ENCODE results near the gene KCTD19.

KCTD19 gene

GRCh38 chr16:67349172-67349571 is 22.6 kb upstream of the KCTD19 start:
- Histone ChIP-seq H3K27me3 (replicated peaks; ENCODE audit: control insufficient read depth, insufficient read depth, low read length) (no peaks in the 10 kb centered on the region), H3K9me3 (ENCODE audit: control insufficient read depth, low read length) (no peaks in the 10 kb centered on the region), H3K4me3 (ENCODE audit: low read length) (no peak overlapping the region), H3K36me3 (ENCODE audit: control insufficient read depth, insufficient read depth, low read length, severe bottlenecking) (no peaks in the 10 kb centered on the region), H3K9ac (ENCODE audit: low read length) (no peak overlapping the region), H3K4me1 (ENCODE audit: control insufficient read depth, insufficient read depth, low read length) (no peaks in the 10 kb centered on the region)
- peak; percentile 54 for DNase-seq (ENCODE audit: low read depth)

- Histone ChIP-seq H3K9ac (ENCODE audit: low read length) (no peak overlapping the region), H3K27me3 (replicated peaks; ENCODE audit: control insufficient read depth, insufficient read depth, low read length) (no peaks in the 10 kb centered on the region), H3K4me3 (ENCODE audit: low read length) (no peak overlapping the region), H3K9me3 (ENCODE audit: control insufficient read depth, low read length) (no peaks in the 10 kb centered on the region), H3K36me3 (ENCODE audit: control insufficient read depth, insufficient read depth, low read length, severe bottlenecking) (no peaks in the 10 kb centered on the region), H3K4me1 (ENCODE audit: control insufficient read depth, insufficient read depth, low read length) (no peaks in the 10 kb centered on the region)
- no peak for DNase-seq (ENCODE audit: low read depth)
Measured at GRCh38 chr16:67346341-67346740, 19.8 kb upstream of the KCTD19 start.

GRCh38 chr16:67345401-67345800 is 18.9 kb upstream of the KCTD19 start:
- H3K27me3 ChIP-seq (replicated peaks; ENCODE audit: control insufficient read depth, insufficient read depth, low read length), result no peaks in the 10 kb centered on the region
- no peak for DNase-seq (ENCODE audit: low read depth)
- H3K9me3 ChIP-seq (ENCODE audit: control insufficient read depth, low read length), result no peaks in the 10 kb centered on the region
- H3K4me1 ChIP-seq (ENCODE audit: control insufficient read depth, insufficient read depth, low read length), result no peaks in the 10 kb centered on the region
- H3K9ac ChIP-seq (ENCODE audit: low read length), result no peak overlapping the region
- no peaks in the 10 kb centered on the region for H3K36me3 ChIP-seq (ENCODE audit: control insufficient read depth, insufficient read depth, low read length, severe bottlenecking)
- no peak overlapping the region for H3K4me3 ChIP-seq (ENCODE audit: low read length)

DNA sequence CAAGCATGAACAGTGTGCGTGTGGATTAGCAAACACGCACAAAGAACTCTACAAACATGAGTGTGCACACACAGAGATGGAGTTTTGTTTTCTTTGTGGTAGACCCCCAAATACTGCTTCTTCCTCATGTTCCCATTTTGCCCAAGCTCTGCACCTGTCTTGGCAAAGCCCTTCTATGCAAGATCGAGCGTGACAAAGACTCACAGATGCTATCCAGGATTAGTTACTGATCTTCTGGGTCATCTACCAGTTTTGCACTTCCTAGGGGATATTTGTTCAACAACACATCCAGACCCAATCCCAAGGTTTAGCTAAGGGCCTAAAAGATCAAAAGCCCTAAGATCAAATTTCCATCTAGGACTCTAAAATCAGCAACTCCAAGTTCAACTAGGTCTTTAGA is 16.1 kb upstream of the KCTD19 start:
- DNase-seq (ENCODE audit: low read depth), result no peak

DNA sequence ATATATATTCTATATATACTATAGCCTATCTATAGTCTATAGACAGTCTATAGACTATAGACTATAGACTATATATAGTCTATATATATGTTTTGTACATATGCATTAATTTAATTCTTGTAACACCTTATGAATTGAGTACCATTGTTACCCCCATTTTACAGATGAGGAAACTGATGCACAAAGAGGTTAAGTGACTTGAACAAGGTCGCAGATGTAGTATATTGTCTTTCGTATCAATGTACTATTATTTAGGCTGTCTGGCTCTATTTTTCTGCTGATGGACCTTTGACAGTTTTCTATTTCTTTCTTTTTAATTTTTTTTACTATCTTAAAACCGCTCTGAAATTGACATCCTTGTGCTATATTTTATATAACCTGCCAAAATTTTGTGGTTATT is 14.7 kb upstream of the KCTD19 start:
- Histone ChIP-seq H3K4me1 (ENCODE audit: control insufficient read depth, insufficient read depth, low read length) (no peaks in the 10 kb centered on the region), H3K4me3 (ENCODE audit: low read length) (no peak overlapping the region), H3K9me3 (ENCODE audit: control insufficient read depth, low read length) (no peaks in the 10 kb centered on the region), H3K27me3 (replicated peaks; ENCODE audit: control insufficient read depth, insufficient read depth, low read length) (no peaks in the 10 kb centered on the region), H3K9ac (ENCODE audit: low read length) (no peak overlapping the region), H3K36me3 (ENCODE audit: control insufficient read depth, insufficient read depth, low read length, severe bottlenecking) (no peaks in the 10 kb centered on the region)
- no peak for DNase-seq (ENCODE audit: low read depth)

More for the DNA sequence above, 16.1 kb upstream of the KCTD19 start:
- Histone ChIP-seq H3K4me3 (ENCODE audit: low read length) (no peak overlapping the region), H3K9ac (ENCODE audit: low read length) (no peak overlapping the region), H3K36me3 (ENCODE audit: control insufficient read depth, insufficient read depth, low read length, severe bottlenecking) (no peaks in the 10 kb centered on the region), H3K4me1 (ENCODE audit: control insufficient read depth, insufficient read depth, low read length) (no peaks in the 10 kb centered on the region), H3K9me3 (ENCODE audit: control insufficient read depth, low read length) (no peaks in the 10 kb centered on the region), H3K27me3 (replicated peaks; ENCODE audit: control insufficient read depth, insufficient read depth, low read length) (no peaks in the 10 kb centered on the region)

GRCh38 chr16:67339453-67339852 is 12.9 kb upstream of the KCTD19 start:
- H3K4me3 ChIP-seq (ENCODE audit: low read length), result no peak overlapping the region
- peak; percentile 56 for DNase-seq (ENCODE audit: low read depth)

GRCh38 chr16:67336648-67337047 is 10.1 kb upstream of the KCTD19 start:
- no peaks in the 10 kb centered on the region for H3K27me3 ChIP-seq (replicated peaks; ENCODE audit: control insufficient read depth, insufficient read depth, low read length)
- no peaks in the 10 kb centered on the region for H3K9me3 ChIP-seq (ENCODE audit: control insufficient read depth, low read length)
- no peak overlapping the region for H3K9ac ChIP-seq (ENCODE audit: low read length)
- H3K4me1 ChIP-seq (ENCODE audit: control insufficient read depth, insufficient read depth, low read length), result no peaks in the 10 kb centered on the region
- no peak overlapping the region for H3K4me3 ChIP-seq (ENCODE audit: low read length)
- no peak for DNase-seq (ENCODE audit: low read depth)
- no peaks in the 10 kb centered on the region for H3K36me3 ChIP-seq (ENCODE audit: control insufficient read depth, insufficient read depth, low read length, severe bottlenecking)

More at GRCh38 chr16:67339453-67339852, 12.9 kb upstream of the KCTD19 start:
- Histone ChIP-seq H3K9me3 (ENCODE audit: control insufficient read depth, low read length) (no peaks in the 10 kb centered on the region), H3K36me3 (ENCODE audit: control insufficient read depth, insufficient read depth, low read length, severe bottlenecking) (no peaks in the 10 kb centered on the region), H3K9ac (ENCODE audit: low read length) (no peak overlapping the region), H3K4me1 (ENCODE audit: control insufficient read depth, insufficient read depth, low read length) (no peaks in the 10 kb centered on the region), H3K27me3 (replicated peaks; ENCODE audit: control insufficient read depth, insufficient read depth, low read length) (no peaks in the 10 kb centered on the region)

DNA sequence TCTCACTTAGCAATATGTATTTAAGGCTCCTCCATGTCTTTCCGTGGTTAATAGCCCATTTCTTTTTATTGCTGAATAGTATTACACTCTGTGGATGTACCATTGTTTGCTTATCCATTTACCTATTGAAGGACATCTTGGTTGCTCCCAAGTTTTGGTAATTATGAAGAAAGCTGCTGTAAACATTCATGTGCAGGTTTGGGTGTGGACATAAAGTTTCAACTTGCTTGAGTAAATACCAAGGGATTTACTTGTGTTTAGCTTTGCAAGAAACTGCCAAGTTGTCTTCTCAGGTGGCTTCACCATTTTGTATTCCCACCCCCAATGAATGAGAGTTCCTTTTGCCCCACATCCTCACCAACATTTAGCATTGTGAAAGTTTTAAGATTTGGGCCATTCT is 9.6 kb upstream of the KCTD19 start:
- H3K27me3 ChIP-seq (replicated peaks; ENCODE audit: control insufficient read depth, insufficient read depth, low read length), result no peaks in the 10 kb centered on the region
- no peak overlapping the region for H3K4me3 ChIP-seq (ENCODE audit: low read length)
- H3K9ac ChIP-seq (ENCODE audit: low read length), result no peak overlapping the region
- H3K36me3 ChIP-seq (ENCODE audit: control insufficient read depth, insufficient read depth, low read length, severe bottlenecking), result no peaks in the 10 kb centered on the region
- no peaks in the 10 kb centered on the region for H3K9me3 ChIP-seq (ENCODE audit: control insufficient read depth, low read length)
- no peak for DNase-seq (ENCODE audit: low read depth)
- H3K4me1 ChIP-seq (ENCODE audit: control insufficient read depth, insufficient read depth, low read length), result no peaks in the 10 kb centered on the region

- no peaks in the 10 kb centered on the region for H3K4me1 ChIP-seq (ENCODE audit: control insufficient read depth, insufficient read depth, low read length)
- H3K27me3 ChIP-seq (replicated peaks; ENCODE audit: control insufficient read depth, insufficient read depth, low read length), result no peaks in the 10 kb centered on the region
- no peak overlapping the region for H3K4me3 ChIP-seq (ENCODE audit: low read length)
- no peak for DNase-seq (ENCODE audit: low read depth)
- H3K9ac ChIP-seq (ENCODE audit: low read length), result no peak overlapping the region
- H3K9me3 ChIP-seq (ENCODE audit: control insufficient read depth, low read length), result no peaks in the 10 kb centered on the region
- no peaks in the 10 kb centered on the region for H3K36me3 ChIP-seq (ENCODE audit: control insufficient read depth, insufficient read depth, low read length, severe bottlenecking)
Measured at GRCh38 chr16:67333315-67333714, 6.8 kb upstream of the KCTD19 start.

DNA sequence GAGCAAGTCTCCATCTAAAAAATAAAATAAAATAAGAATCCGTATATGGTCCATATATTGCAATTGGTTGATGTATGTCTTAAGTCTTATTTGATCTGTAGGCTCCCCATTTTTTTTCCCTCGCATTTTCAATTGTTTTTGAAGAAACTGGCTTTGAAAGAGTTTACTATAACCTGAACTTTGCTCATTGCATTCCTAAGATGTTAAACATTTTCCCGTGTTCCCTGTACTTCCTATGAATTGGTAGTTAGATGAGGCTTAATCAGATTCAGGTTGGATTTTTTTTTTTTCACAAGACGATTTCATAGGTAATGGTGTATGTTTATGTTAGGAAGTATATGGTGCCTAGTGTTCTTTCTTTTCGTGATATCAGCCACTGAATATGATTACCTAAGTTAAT is 3.4 kb upstream of the KCTD19 start:
- H3K36me3 ChIP-seq (ENCODE audit: control insufficient read depth, insufficient read depth, low read length, severe bottlenecking), result no peaks in the 10 kb centered on the region
- no peak overlapping the region for H3K9ac ChIP-seq (ENCODE audit: low read length)
- peaks cover 1% of the 10 kb centered on the region for H3K4me1 ChIP-seq (ENCODE audit: control insufficient read depth, insufficient read depth, low read length)
- DNase-seq (ENCODE audit: low read depth), result no peak
- no peak overlapping the region for H3K4me3 ChIP-seq (ENCODE audit: low read length)
- no peaks in the 10 kb centered on the region for H3K9me3 ChIP-seq (ENCODE audit: control insufficient read depth, low read length)
- H3K27me3 ChIP-seq (replicated peaks; ENCODE audit: control insufficient read depth, insufficient read depth, low read length), result no peaks in the 10 kb centered on the region

GRCh38 chr16:67327743-67328142 is 1.2 kb upstream of the KCTD19 start:
- peaks cover 7% of the 10 kb centered on the region for H3K4me1 ChIP-seq (ENCODE audit: control insufficient read depth, insufficient read depth, low read length)
- no peaks in the 10 kb centered on the region for H3K9me3 ChIP-seq (ENCODE audit: control insufficient read depth, low read length)
- DNase-seq (ENCODE audit: low read depth), result no peak
- H3K27me3 ChIP-seq (replicated peaks; ENCODE audit: control insufficient read depth, insufficient read depth, low read length), result no peaks in the 10 kb centered on the region
- H3K36me3 ChIP-seq (ENCODE audit: control insufficient read depth, insufficient read depth, low read length, severe bottlenecking), result no peaks in the 10 kb centered on the region
- no peak overlapping the region for H3K9ac ChIP-seq (ENCODE audit: low read length)
- no peak overlapping the region for H3K4me3 ChIP-seq (ENCODE audit: low read length)

DNA sequence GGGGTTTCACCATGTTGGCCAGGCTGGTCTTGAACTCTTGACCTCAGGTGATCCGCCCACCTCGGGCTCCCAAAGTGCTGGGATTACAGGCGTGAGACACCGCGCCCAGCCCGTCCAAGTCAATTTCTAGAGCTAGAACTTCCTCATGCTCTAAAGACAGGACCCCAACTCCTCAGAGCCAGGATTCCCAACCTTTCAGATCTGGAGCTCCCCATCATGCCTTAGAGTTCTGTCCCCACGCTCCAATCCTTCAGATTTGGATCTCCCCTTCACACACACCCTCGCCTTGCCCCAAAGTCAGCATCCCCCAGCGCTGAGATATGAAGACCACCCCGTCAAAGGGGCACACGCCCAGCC is 448 bp downstream of the KCTD19 start:
- Histone ChIP-seq H3K9me3 (ENCODE audit: control insufficient read depth, low read length) (no peaks in the 10 kb centered on the region), H3K27me3 (replicated peaks; ENCODE audit: control insufficient read depth, insufficient read depth, low read length) (no peaks in the 10 kb centered on the region), H3K36me3 (ENCODE audit: control insufficient read depth, insufficient read depth, low read length, severe bottlenecking) (no peaks in the 10 kb centered on the region), H3K4me1 (ENCODE audit: control insufficient read depth, insufficient read depth, low read length) (peaks cover 7% of the 10 kb centered on the region), H3K4me3 (ENCODE audit: low read length) (peak overlapping the region; percentile 68), H3K9ac (ENCODE audit: low read length) (peak overlapping the region; percentile 62)
- no peak for DNase-seq (ENCODE audit: low read depth)
